ENCODE results near the gene CAPZA2. TPM values are rescaled to one million over a fixed set of nuclear protein-coding genes. Genes with fewer than 3 reads are reported as not detected.
A peak's percentile ranks its signal among the peaks of the same experiment; 100 is the strongest.
"Not testable (repeated sequence)": the region's sequence is repeated elsewhere in the genome, so short reads cannot be mapped to it uniquely, and the experiment has no call there.

Gene CAPZA2
- total and polyA plus RNA-seq, 9 of the 15 experiments (the other 6 are each of a cell fraction or from before 2014, with no cell fraction given) = 67.0 to 524 (median 176) TPM

- H3K36me3 ChIP-seq (ENCODE audit: control insufficient read depth, insufficient read depth, low read length); H4K20me1 ChIP-seq (replicated peaks; ENCODE audit: control insufficient read depth, insufficient read depth, low read length); H3K9me3 ChIP-seq (replicated peaks; ENCODE audit: control insufficient read depth, insufficient read depth, low read depth, low read length); H3K9me1 ChIP-seq (ENCODE audit: control insufficient read depth, insufficient read depth, low read length); CTCF ChIA-PET (ENCODE audit: low intra/inter-chr PET ratio); H3K4me2 ChIP-seq (ENCODE audit: insufficient read depth, low read length); BruUV-seq (replicated peaks); H3K4me3 ChIP-seq; FAIRE-seq; intact Hi-C loops (cut with micrococcal nuclease); H3K27me3 ChIP-seq (ENCODE audit: control insufficient read depth in 2 of 2, insufficient read depth in 2 of 2, low read length in 2 of 2); TF ChIP-seq PBX2 (CRISPR knock-in tag; IDR thresholded peaks at IDR 0.05; ENCODE audit: low read depth); TOE1 (CRISPR knock-in tag; IDR thresholded peaks at IDR 0.05; ENCODE audit: borderline replicate concordance, low read depth): not testable (repeated sequence)
- peak overlapping the region; percentile 71; the same call in 1 of the 2 replicates for H2AFZ ChIP-seq (ENCODE audit: low read depth, low read length)
- peak overlapping the region; percentile 32; the same call in 2 of the 3 replicates for H3K27ac ChIP-seq (ENCODE audit: extremely low read depth, low read depth, low read length)
- in situ Hi-C loops (cut with MboI) = loop anchor here (25.0 kb wide), 1 partner anchor 1216 kb away; the partner anchor contains the start of gene LSM8
- H3K4me1 ChIP-seq (replicated peaks in 1 of 2; ENCODE audit: control insufficient read depth in 2 of 2, insufficient read depth in 2 of 2, low read length in 2 of 2) = peaks cover 12 to 25% of the 10 kb centered on the region in 2 experiments
- 0 out of 4 replicates have a peak overlapping the region, but pooled peaks of 1 of the 2 experiments have one; percentile 26 for H3K9ac ChIP-seq (ENCODE audit: insufficient read depth in 1 of 2, low read depth in 2 of 2, low read length in 2 of 2)
- POLR2A ChIA-PET = interaction anchor here (0.7 to 5.0 kb wide), 5 partner anchors 8 to 156 kb away, joined by 3 to 40 read pairs (median 8); partner anchors contain the start of gene ST7
- ATAC-seq (peak; percentile 28), DNase-seq (ENCODE audit: extremely low read depth in 1 of 4, low spot score in 3 of 4) (peak in 1 of 4 experiments; percentile 43)
- H3K79me2 ChIP-seq (ENCODE audit: control insufficient read depth, insufficient read depth, low read length) = peaks cover 28% of the 10 kb centered on the region; the same call in 2 of the 3 replicates
- TF ChIP-seq DPF2 (IDR thresholded peaks at IDR 0.05) (peak; percentile 10; the same call in 1 of the 2 replicates), MAFF (IDR thresholded peaks at IDR 0.05; ENCODE audit: low read length) (peak; percentile 75), RAD51 (IDR thresholded peaks at IDR 0.05; ENCODE audit: borderline replicate concordance, low read depth) (peak; percentile 78), USF2 (CRISPR knock-in tag; IDR thresholded peaks at IDR 0.05) (peak; percentile 56; the same call in 1 of the 2 replicates), ZNF316 (IDR thresholded peaks at IDR 0.05) (peak; percentile 93), PKNOX1 (IDR thresholded peaks at IDR 0.05) (peak; percentile 40; the same call in 1 of the 2 replicates), C11orf30 (IDR thresholded peaks at IDR 0.05; ENCODE audit: low read depth) (peak; percentile 91), PBX2 (tag; conservative IDR thresholded peaks at IDR 0.05; ENCODE audit: low read depth) (peak; percentile 40), ZNF592 (IDR thresholded peaks at IDR 0.05) (peak; percentile 38; the same call in 1 of the 2 replicates), MAFK (IDR thresholded peaks at IDR 0.05; ENCODE audit: low read length) (peak; percentile 71), SMARCE1 (IDR thresholded peaks at IDR 0.05) (0 out of 2 replicates have a peak, but pooled peaks have one; percentile 14), MEIS2 (IDR thresholded peaks at IDR 0.05; ENCODE audit: partially characterized antibody) (peak; percentile 27), TOE1 (IDR thresholded peaks at IDR 0.05; ENCODE audit: borderline replicate concordance) (peak; percentile 88)
Observed at GRCh38 chr7:116971153-116971552, 108.8 kb downstream of the CAPZA2 start.

All from K562 (cell line).